Panc1 (cell line): Measurements from ENCODE around the gene ATP6V0E2. TPM values are rescaled to one million over a fixed set of nuclear protein-coding genes. Genes with fewer than 3 reads are reported as not detected.
A peak's percentile ranks its signal among the peaks of the same experiment; 100 is the strongest.

ENCODE experiments used
- ATAC-seq: fragments of 200-7000 bp; cut with Tn5 transposase; 2 replicates; pipeline ENCODE4 v1.9.1; 2020; ENCODE audit warnings: mild to moderate bottlenecking, moderate library complexity
- BruUV-seq: library from RNA; stranded (reverse); fragments of 400-500 nt; replicated peaks from 2 replicates; lab custom pipeline; 2021; lab: Mats Ljungman, UMichigan
- CTCF ChIA-PET: fragments of 300-600 bp; sonication (Branson Sonifier 250); formaldehyde crosslinking; loops from one replicate; lab custom pipeline; 2022; ENCODE audit warnings: antibody characterized with exemption; lab: Charles Lee
- POLR2A ChIA-PET: fragments of 300-600 bp; sonication (Branson Sonifier 250); formaldehyde crosslinking; loops from one replicate; lab custom pipeline; 2022; ENCODE audit warnings: antibody characterized with exemption; lab: Charles Lee
- DNase-seq: peaks from one replicate; pipeline ENCODE4 v3.0.0-alpha.2; 2010; ENCODE audit warnings: low read depth, low spot score
- H3K27ac ChIP-seq: 2 replicates; pipeline ENCODE4 v1.5.1; 2011; ENCODE audit warnings: mild to moderate bottlenecking, low read length, inconsistent platforms
- H3K27me3 ChIP-seq: fragments of 200-500 bp; sonication (Bioruptor generic); 2 replicates; pipeline ENCODE4 v1.6.0; 2014; ENCODE audit warnings: low read length, inconsistent platforms; ENCODE audit not compliant: control insufficient read depth, insufficient read depth
- H3K36me3 ChIP-seq: fragments of 200-500 bp; sonication (Bioruptor generic); 2 replicates; pipeline ENCODE4 v1.5.1; 2014; ENCODE audit warnings: inconsistent platforms, mild to moderate bottlenecking, low read length, moderate library complexity; ENCODE audit not compliant: control insufficient read depth, insufficient read depth
- H3K4me1 ChIP-seq: 2 replicates; pipeline ENCODE4 v1.5.1; 2011; ENCODE audit warnings: inconsistent platforms, mild to moderate bottlenecking, low read length, moderate library complexity; ENCODE audit not compliant: control insufficient read depth, insufficient read depth
- H3K4me3 ChIP-seq, 2 experiments: 2 replicates each; pipeline ENCODE4 v1.5.1; 2011 to 2012; ENCODE audit warnings: low read depth in 2 of 2, low read length in 2 of 2, mild to moderate bottlenecking in 2 of 2, inconsistent platforms in 1 of 2, moderate library complexity in 1 of 2
- H3K9me3 ChIP-seq: fragments of 200-500 bp; sonication (Bioruptor generic); 2 replicates; pipeline ENCODE4 v1.5.1; 2014; ENCODE audit warnings: low read depth, mild to moderate bottlenecking, inconsistent platforms, low read length, moderate library complexity; ENCODE audit not compliant: control insufficient read depth, insufficient read depth
- CTCF ChIP-seq: fragments of 450-650 bp; IDR thresholded peaks from 2 replicates; pipeline ENCODE4 v1.5.1; 2017; ENCODE audit warnings: mild to moderate bottlenecking
- POLR2AphosphoS5 ChIP-seq: IDR thresholded peaks from 2 replicates; pipeline ENCODE4 v1.6.1; 2012; ENCODE audit warnings: mild to moderate bottlenecking, low read depth, low read length, moderate library complexity
- REST ChIP-seq, 2 experiments: IDR thresholded peaks; 2 replicates each; pipeline ENCODE4 v1.6.1; 2011 to 2012; ENCODE audit warnings: low read depth in 2 of 2, control low read depth in 1 of 2, low read length in 1 of 2, mild to moderate bottlenecking in 1 of 2, moderate library complexity in 1 of 2; ENCODE audit not compliant: insufficient read depth in 1 of 2
- SIN3A ChIP-seq: IDR thresholded peaks from 2 replicates; pipeline ENCODE4 v1.6.1; 2012; ENCODE audit warnings: low read depth, mild to moderate bottlenecking, low read length, moderate library complexity, borderline replicate concordance; ENCODE audit not compliant: insufficient read depth
- TCF7L2 ChIP-seq: IDR thresholded peaks from 2 replicates; pipeline ENCODE4 v1.6.1; 2011; ENCODE audit warnings: mild to moderate bottlenecking, low read depth, low read length, inconsistent platforms
- in situ Hi-C: cut with HindIII; loops from 2 replicates; pipeline ENCODE4 v1.10.0; 2016; ENCODE audit warnings: low sequenced_read_pairs, low pct_unique_long_range_greater_than_20kb
- intact Hi-C: fragments of 100-400 bp; cut with micrococcal nuclease; formaldehyde crosslinking; loops from one replicate; pipeline ENCODE4 v1.10.0; 2022; ENCODE audit not compliant: unreplicated experiment
- total RNA-seq: library from RNA; stranded (reverse); gene quantifications from one replicate; pipeline ENCODE4 v1.2.1, GENCODE V29; 2021; ENCODE audit not compliant: unreplicated experiment

The ATP6V0E2 gene
- total RNA-seq, 1 experiment from 2014 or later, result 44.7 TPM

- POLR2A ChIA-PET, result no interaction called here
- intact Hi-C loops, result no loop called here
- ATAC-seq (peak; percentile 48; the same call in 1 of the 2 replicates), DNase-seq (no peak)
- 0 out of 2 replicates have a peak, but pooled peaks cover 4% of the 10 kb centered on the region for H3K27me3 ChIP-seq
- H3K4me1 ChIP-seq, result no peaks in the 10 kb centered on the region
- H3K9me3 ChIP-seq, result no peaks in the 10 kb centered on the region
- CTCF ChIA-PET, result no interaction called here
- no peaks in the 10 kb centered on the region for H3K36me3 ChIP-seq
- H3K27ac ChIP-seq, result no peak overlapping the region
- H3K4me3 ChIP-seq, result no peak overlapping the region
- in situ Hi-C loops, result no loop called here
- no peak for TF ChIP-seq POLR2AphosphoS5
- TF ChIP-seq SIN3A, result no peak
- TF ChIP-seq TCF7L2, result no peak
- TF ChIP-seq REST (IDR thresholded peaks at IDR 0.05; ENCODE audit: insufficient read depth in 1 of 2, low read depth in 2 of 2, low read length in 1 of 2), result no peak
- TF ChIP-seq CTCF, result no peak
- BruUV-seq, result no TSS peak
Observed at GRCh38 chr7:149830997-149831740, 42.6 kb upstream of the ATP6V0E2 start.

GRCh38 chr7:149831741-149832219 is 42.0 kb upstream of the ATP6V0E2 start:
- intact Hi-C loops, result no loop called here
- no peak overlapping the region for H3K27ac ChIP-seq
- 0 out of 2 replicates have a peak, but pooled peaks cover 4% of the 10 kb centered on the region for H3K27me3 ChIP-seq
- BruUV-seq, result no TSS peak
- ChIA-PET CTCF (no interaction called here), POLR2A (no interaction called here)
- no peaks in the 10 kb centered on the region for H3K9me3 ChIP-seq
- no peak for ATAC-seq
- H3K4me1 ChIP-seq, result no peaks in the 10 kb centered on the region
- DNase-seq, result no peak
- H3K4me3 ChIP-seq, result no peak overlapping the region
- TF ChIP-seq REST (IDR thresholded peaks at IDR 0.05; ENCODE audit: insufficient read depth in 1 of 2, low read depth in 2 of 2, low read length in 1 of 2) (no peak), SIN3A (no peak), CTCF (no peak), TCF7L2 (no peak), POLR2AphosphoS5 (no peak)
- in situ Hi-C loops, result no loop called here
- H3K36me3 ChIP-seq, result no peaks in the 10 kb centered on the region
